HG03064 (cell line): Measurements from ENCODE around the gene NIT2.
"Not testable (repeated sequence)": the region's sequence is repeated elsewhere in the genome, so short reads cannot be mapped to it uniquely, and the experiment has no call there.

ENCODE experiments used
- ATAC-seq: cut with Tn5 transposase; IDR thresholded peaks from one replicate; pipeline ENCODE4 v1.9.1; 2021; ENCODE audit warnings: low read depth; ENCODE audit not compliant: unreplicated experiment

Gene NIT2, protein sequence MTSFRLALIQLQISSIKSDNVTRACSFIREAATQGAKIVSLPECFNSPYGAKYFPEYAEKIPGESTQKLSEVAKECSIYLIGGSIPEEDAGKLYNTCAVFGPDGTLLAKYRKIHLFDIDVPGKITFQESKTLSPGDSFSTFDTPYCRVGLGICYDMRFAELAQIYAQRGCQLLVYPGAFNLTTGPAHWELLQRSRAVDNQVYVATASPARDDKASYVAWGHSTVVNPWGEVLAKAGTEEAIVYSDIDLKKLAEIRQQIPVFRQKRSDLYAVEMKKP

DNA sequence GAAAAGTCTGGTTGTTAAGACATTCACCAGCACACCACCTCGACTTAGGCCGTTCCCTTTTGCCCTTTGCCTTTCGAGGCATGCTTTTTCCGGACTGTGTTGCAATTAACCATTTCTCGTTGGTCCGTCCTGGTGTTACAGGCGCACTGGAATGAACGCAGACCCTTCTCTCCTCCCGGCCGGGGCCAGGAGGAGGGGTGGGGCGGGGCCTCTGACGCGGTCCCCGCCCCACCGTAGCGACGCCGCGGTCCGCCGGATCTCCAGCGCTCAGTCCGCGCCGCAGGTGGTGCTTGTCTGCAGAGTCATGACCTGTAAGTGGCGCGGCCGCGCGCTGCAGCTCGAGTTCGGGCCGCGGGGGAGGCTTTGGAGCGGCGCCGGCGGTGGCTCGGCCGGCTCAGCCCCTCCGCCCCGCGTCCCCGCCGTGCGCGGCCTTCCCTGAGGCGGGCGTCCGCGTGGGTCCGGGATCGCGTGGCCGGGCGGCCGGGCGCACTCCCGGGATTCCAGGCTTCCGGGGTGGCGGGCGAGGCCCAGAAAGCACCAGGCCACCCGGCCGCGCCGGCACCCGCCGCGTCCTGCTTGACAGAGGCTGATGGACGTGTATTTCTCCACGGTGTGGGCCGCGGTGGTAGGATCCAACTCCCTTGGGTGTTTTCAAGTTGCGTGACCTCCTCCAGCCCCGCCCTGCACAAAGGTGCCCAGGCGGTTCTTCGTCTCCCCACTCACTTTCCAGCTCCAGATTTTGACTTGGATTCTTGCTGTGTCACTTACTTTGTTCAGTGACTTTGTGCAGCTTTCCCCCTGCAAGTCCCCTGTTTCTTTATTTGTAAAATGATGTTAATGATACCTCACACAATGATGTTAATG is at the start of gene NIT2:
TSS of gene NIT2 (plus strand) at position 270 of the 864 bp plus-strand sequence. CDS start at position 305, 35 bp downstream.
- ATAC-seq: peak; percentile 98

DNA sequence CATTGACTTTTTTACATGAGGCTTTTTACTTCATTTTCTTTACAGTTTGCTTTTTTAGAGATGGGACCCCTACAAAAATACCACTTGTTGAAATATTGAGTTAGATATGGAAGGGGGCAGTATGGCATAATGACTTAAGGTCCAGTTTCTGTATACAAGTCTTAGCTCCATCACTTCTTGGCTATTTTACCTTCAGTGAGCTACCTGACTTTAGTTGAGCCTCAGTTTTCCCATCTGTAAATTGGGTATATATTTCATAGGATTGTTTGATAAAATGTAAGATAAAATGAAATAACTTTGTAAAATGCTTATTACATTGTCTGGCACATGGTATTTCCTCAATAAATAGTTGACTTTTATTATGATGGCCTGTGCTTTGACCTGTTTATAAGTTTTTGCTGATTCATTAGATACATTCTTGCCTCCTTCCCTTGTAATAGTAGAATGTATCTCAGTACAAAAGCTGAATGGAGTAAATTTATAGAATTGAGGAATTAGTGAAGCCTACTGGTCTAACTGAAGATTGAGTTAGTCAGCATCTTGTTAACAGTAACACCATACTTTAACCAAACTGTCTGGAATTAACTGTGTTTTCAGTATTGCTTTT is 46.2 kb upstream of the NIT2 start:
- no peak for ATAC-seq

DNA sequence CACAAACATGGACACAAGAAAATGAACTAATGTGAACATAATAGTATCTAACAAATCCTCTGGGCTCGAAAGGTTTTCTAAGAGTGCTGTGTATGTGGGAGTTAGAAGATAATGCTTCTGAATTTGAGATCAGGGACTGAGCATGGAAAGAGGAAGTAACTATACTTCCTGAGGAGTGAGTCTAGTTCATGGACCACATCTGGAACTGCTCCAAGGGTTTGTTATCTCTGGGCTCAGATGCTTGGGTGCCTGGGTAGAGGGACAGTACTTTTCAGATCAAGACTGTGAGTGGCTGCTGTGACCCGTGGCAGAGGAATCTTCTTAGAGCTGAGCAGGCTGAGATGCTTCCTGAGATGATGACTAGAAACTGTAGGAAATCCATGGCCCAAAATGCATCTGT is 45.2 kb upstream of the NIT2 start:
- no peak for ATAC-seq

DNA sequence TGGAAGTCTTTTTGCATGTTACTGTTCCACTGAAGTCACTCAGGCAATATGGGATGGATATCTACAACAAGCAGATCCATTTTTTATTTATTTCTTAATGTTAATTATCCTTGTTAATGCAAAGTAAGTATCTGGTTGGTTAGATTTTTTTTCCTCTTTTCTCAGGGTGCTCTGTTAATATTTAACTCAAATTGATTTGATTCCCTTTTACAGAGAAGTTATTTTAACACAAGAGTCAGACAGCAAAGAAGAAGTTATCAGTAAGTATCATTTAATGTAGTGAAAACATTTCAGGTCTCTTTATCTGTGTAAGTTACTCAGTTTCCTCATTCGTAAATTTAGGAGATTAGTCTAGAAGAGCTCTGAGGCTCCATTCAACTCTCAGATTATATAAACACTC is 39.5 kb upstream of the NIT2 start:
- ATAC-seq: no peak

DNA sequence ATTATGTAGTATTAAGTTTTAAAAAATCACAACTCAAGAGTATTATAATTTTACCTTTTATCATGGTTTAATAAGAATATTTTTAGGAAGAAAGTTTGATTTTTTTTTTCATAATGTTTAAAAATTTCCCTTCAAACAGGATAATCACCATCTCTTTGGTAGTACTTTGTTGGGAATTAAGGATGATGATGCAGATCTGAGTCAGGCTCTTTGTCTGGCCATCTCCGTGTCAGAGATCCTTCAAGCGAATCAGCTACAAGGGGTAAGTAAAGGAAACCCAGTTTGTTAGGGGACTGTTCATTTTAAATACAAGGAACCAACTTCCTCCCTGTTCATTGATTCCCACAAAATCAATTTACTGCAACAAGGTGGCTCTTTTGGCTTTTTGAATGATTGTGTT is 36.8 kb upstream of the NIT2 start:
- ATAC-seq: no peak

DNA sequence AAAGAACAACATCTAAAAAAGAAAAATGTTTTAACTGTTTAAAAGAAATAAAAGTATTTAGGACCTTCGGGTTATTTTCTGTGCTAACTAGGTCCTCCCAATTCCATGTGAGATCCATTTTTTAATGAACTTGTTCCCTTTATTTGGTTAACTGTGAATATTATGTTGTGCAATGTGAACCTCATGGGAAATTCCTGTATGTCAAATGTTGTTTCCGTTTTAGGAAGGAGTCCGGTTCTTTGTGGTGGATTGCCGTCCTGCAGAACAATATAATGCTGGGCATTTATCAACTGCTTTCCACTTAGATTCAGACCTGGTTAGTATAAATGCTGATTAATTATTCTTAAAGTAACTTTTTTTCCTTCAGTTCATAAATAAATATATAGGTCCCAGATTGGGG is 35.5 kb upstream of the NIT2 start:
- ATAC-seq: no peak

DNA sequence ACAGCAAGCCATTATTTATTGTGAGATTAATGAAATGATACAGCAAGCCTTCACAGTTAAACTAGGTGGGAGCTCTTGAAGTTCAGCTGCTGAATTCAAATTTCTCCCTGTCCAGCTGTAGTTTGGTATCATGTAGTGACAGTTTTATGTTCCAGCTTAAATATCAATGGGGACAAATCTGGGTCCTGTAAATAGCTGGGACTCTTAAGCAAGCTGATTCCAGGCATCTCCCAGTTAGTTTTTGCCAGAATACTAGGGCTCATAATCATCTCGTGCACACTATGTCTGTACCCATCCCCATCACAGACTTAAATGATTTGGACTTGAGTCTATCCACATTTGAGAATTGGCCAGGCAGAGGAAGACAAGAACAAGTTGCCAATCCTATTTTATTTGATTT is 27.9 kb upstream of the NIT2 start:
- no peak for ATAC-seq

DNA sequence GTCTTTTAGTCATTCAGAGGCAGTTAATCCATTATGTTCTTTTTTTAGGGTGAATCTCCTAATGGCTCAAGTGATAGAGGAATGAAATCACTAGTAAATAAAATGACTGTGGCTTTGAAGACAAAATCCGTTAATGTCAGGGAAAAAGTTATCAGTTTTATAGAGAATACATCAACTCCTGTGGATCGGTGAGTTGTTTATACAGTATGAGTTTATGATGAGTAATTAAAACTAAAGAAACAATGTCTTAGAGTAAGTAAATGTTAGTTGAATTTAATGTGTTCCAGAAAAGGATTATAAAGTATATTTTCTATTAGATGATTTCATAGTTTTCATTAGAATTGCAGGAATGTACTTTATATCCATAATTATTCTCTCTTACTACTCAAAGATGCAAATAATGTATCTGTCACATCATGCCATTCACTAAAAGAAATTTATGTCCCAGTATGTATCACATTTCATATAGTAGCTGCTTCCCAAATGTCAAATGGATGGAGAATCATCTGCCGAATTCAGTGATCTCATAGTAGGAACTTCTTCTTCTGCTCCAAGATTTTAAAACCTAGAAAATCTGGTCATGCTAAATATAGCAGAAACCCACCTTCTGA is 24.1 kb upstream of the NIT2 start:
- ATAC-seq: no peak

DNA sequence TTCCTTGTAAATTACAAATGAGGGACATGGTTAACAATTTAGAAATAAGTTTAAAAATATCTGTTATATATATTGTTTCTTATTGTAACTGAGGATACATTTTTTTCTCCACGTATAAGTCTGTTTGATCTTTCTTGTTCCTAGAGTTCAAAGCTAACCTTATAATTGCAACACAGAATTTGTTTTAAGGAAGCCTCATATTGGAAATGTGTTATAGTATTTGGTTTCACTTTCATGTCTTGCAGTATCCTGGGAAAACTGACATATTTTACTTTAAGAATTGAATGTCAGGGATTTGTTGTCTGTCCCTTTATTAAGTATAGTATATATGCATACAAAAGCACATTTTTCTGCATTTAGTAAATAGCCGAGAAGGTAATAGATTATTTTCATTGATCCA is 23.5 kb upstream of the NIT2 start:
- ATAC-seq: no peak

DNA sequence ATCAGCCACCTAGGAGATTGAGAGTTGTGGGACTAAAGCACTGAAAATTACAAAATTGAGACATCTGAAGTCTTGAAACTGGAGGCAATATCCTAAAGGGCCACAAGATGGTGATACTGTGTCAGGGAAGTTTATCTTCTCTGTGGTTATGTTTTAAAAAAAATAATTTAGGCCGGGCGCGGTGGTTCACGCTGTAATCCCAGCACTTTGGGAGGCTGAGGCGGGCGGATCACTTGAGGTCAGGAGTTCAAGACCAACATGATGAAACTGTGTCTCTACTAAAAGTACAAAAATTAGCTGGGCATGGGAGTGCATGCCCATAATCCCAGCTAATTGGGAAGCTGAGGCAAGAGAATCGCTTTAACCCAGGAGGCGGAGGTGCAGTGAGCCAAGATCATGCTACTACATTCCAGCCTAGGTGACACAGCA is 17.9 kb upstream of the NIT2 start:
- ATAC-seq: peak; percentile 61

DNA sequence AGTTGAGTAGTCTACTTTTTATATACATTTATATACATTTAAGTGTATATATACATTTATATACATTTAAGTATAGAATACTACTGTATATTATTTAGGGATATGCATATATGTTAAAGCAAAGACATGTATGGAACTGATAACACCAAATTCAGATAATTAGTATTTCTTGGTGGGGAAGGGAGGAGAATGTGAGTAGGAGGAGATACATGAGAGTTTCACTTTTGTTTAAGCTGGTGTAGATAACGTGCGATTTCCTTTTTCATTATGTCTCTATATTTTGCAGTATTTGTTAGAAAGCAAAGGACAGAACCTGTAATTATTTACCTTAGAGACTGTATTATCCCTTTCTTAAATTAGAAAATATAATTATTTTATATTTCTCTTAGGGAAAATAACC is 16.6 kb upstream of the NIT2 start:
- no peak for ATAC-seq

DNA sequence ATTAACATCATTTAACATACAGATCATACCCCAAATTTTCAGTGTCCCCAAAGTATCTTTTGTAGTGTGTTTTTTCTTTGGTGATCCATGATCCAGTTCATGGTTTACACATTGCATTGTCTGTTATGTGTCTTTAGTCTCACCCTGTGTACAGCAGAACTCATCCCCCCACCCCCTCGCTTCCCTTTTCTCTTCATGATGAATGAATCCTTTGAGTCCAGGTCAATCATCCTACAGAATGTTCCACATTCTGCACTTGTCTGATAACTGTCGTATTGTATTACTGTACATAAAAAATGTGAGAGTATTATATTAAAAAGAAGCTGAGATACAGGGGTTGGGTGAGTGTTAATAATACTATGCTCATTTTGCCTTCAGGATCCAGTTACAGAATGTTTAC is 14.6 kb upstream of the NIT2 start:
- no peak for ATAC-seq

DNA sequence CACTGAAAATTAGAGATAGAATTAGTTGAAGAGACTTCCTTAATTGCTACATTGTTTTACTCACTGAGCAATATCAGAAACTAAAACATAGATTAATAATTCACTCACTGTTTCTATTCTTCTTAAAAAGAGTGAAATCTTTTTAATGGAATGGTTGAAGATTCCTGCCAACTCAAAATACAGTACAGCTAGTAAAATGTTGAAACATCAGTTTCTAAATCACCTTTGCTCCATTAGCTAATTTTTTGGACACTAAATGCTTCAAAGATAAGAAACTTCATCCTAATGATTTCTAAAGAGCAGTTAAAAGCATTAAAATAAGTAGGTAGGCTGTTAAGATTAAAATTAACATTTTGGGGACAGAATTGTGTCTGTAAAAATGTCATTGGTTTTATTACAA is 10.5 kb upstream of the NIT2 start:
- no peak for ATAC-seq

DNA sequence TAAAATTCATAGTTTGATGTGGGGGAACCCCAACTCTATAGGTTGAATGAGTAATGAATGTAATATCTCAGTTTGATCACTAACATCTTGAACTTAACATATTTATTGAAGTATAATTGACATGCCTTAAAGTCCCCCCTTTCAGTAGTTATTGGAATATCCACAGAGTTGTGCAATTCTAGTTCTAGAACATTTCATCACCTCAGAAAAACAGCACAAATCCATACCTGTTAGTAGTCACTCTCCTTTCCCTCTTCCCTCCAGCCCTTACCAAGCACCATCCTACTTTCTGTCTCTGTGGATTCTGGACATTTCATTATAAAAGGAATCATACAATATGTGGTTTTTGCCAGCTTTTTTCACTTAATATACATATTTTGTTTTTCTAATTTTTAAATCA is 8.7 kb upstream of the NIT2 start:
- ATAC-seq: no peak

DNA sequence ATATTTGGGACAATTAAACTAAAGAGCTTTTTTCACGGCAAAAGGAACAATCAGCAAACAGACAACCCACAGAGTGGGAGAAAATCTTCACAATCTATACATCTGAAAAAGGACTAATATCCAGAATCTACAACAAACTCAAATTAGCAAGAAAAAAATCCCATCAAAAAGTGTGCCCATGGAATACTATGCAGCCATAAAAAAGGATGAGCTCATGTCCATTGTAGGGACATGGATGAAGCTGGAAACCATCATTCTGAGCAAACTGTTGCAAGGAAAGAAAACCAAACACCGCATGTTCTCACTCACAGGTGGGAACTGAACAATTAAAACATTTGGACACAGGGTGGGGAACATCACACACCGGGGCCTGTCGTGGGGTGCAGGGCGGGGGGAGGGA is 7.2 kb upstream of the NIT2 start:
- ATAC-seq: not testable (repeated sequence)

DNA sequence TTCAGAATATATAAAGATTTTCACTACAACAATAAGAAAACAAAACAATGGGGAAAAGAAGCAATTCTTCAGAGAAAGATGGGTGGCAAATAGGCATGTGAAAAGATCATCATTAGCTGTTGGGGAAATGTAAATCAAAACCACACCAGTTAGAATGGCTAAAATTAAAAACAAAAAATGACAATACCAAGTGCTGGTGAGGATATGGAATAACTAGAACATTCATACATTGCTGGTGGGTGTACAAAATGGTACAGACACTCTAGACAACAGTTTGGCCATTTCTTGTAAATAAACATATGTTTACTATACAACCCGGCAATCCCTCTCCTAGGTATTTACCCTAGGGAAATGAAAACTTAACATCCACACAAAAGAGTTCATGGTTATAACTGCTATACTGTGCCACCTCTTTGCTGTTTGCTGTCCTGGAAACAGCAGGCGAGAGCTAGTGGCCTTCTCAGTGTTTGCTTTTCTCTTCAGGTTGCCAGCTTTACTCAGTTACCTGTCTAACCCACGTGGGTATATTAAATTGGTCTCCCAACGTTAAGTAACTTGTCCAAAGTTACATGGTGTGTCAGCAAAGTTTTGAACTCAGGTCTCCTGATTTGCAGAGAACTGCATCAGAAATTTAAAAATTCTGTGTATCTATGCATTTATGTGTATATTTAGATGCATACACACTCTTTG is 4.6 kb upstream of the NIT2 start:
- no peak for ATAC-seq

DNA sequence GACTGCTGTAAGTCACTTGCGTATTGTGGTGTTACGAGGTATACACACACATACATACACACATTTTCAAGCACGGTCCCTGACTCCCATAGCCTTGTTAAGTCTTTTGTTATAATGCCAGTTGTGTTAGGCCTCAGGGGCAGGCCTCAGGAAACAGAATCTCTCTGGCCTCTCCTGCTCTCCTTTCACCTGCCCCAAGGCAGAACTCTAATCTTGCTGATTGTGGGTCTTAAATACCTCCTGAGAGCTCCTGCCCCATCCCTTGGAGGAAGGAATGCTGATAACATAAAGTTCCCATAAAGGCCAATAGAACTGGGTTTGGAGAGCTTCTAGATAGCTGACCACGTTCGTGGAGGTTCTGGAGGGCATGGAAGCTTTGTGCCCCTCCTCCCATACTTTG is 3.9 kb upstream of the NIT2 start:
- ATAC-seq: no peak

DNA sequence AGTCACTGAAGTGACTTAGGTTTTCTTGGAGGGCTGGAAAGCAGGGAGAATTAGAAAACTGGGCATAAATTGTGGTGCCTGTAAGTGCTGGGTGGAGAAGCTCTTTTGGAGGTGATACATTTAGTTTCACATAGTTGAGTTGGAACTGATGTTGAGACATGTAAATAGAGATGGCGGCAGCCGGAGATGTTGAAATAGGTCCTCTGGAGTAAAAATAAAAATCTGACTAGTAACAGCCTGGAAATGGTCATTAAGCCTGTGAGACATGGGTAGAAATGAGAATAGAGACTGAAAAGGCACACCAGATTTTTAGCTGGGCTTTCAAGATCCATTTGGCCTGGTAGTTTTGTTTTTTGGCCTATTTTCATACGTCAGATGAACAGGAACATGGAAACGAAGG is 2.9 kb upstream of the NIT2 start:
- ATAC-seq: no peak

DNA sequence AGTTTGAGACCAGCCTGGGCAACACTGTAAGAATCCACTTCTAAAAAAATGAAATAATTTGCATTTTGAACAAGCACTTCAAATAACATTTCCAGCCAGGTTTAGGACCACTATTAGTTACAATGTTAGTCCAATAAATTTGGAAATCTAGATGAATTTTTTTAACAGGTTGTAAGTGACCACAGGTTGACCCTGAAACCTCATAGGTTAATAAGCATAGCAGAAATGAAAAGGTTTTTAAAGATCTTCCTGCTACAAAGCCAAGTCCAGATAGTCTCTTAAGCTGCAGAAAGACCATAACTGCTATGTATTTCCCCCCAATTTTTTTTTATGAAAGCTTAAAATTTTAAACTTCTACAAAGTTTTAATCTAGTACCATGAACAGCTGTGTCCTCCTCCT is 1.5 kb upstream of the NIT2 start:
- no peak for ATAC-seq

DNA sequence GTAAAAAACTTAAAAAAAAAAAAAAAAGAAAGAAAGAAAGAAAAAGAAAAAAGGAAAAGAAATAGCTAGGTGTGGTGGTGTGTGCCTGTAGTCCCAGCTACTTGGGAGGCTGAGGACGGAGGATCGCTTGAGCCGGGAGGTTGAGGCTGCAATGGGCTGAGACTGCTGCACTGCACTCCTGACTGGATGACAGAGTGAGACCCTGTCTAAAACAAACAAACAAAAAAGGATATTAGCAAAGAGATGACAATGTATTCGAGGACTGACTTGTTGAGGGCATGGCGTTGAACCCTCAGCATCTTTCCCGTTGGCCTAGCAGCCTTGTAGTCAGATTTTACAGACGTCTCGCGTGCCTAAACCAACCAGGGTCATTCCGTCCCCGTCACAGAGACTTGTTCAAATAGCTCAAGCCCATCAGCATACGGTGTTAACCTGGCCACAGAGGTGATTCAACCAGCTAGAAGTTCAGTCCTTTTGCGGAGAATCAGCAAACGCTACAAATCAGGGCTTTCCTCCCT is 528 bp upstream of the NIT2 start:
- ATAC-seq: peak; percentile 11
